Neural cell (in vitro differentiated cells): ENCODE data around the gene GALR2. TPM values are rescaled to one million over a fixed set of nuclear protein-coding genes. Genes with fewer than 3 reads are reported as not detected.

Experiments
- H2AFZ ChIP-seq: fragments of 200-600, 300-800 bp; sonication (generic), shearing (Covaris generic); 2 replicates; pipeline ENCODE4 v1.6.0; 2014; ENCODE audit warnings: low read depth, mild to moderate bottlenecking, antibody characterized with exemption, low read length, moderate library complexity
- H3F3A ChIP-seq: fragments of 200-600 bp; shearing (Covaris generic); 2 replicates; pipeline ENCODE4 v1.6.1; 2016; ENCODE audit warnings: mild to moderate bottlenecking, moderate library complexity, mixed read lengths, antibody characterized with exemption, low read length; ENCODE audit not compliant: insufficient read depth, poor library complexity, severe bottlenecking
- H3K27ac ChIP-seq: fragments of 200-600, 300-800 bp; sonication (generic), shearing (Covaris generic); 2 replicates; pipeline ENCODE4 v1.5.1; 2014; ENCODE audit warnings: mild to moderate bottlenecking, low read length, moderate library complexity
- H3K27me3 ChIP-seq: fragments of 300-800, 200-600 bp; sonication (generic), shearing (Covaris generic); 2 replicates; pipeline ENCODE4 v1.6.0; 2014; ENCODE audit warnings: mild to moderate bottlenecking, low read depth, low read length, moderate library complexity; ENCODE audit not compliant: insufficient read depth
- H3K36me3 ChIP-seq: fragments of 300-800, 200-600 bp; sonication (generic), shearing (Covaris generic); 2 replicates; pipeline ENCODE4 v1.5.1; 2014; ENCODE audit warnings: mild to moderate bottlenecking, antibody characterized with exemption, low read length, moderate library complexity; ENCODE audit not compliant: insufficient read depth
- H3K4me2 ChIP-seq: fragments of 300-800, 200-600 bp; sonication (generic), shearing (Covaris generic); 2 replicates; pipeline ENCODE4 v1.6.0; 2014; ENCODE audit warnings: mild to moderate bottlenecking, low read length
- H3K4me3 ChIP-seq: fragments of 300-800, 200-600 bp; sonication (generic), shearing (Covaris generic); 2 replicates; pipeline ENCODE4 v1.5.1; 2014; ENCODE audit warnings: mild to moderate bottlenecking, low read length, moderate library complexity
- H3K79me2 ChIP-seq: fragments of 200-600 bp; shearing (Covaris generic); replicated peaks from 2 replicates; pipeline ENCODE4 v1.6.0; 2014; ENCODE audit warnings: mild to moderate bottlenecking, low read length, moderate library complexity; ENCODE audit not compliant: insufficient read depth
- H3K9ac ChIP-seq: fragments of 300-800, 200-600 bp; sonication (generic), shearing (Covaris generic); 2 replicates; pipeline ENCODE4 v1.6.1; 2016; ENCODE audit warnings: mild to moderate bottlenecking, low read length, mixed read lengths
- H3K9me2 ChIP-seq: fragments of 200-600 bp; shearing (Covaris generic); 2 replicates; pipeline ENCODE4 v1.6.1; 2016; ENCODE audit warnings: mild to moderate bottlenecking, low read length, mixed read lengths; ENCODE audit not compliant: insufficient read depth
- H3K9me3 ChIP-seq: fragments of 200-600, 300-800 bp; sonication (generic), shearing (Covaris generic); 2 replicates; pipeline ENCODE4 v1.6.1; 2016; ENCODE audit warnings: mild to moderate bottlenecking, mixed run types, low read length, moderate library complexity, mixed read lengths
- H4K20me1 ChIP-seq: fragments of 200-600 bp; shearing (Covaris generic); 2 replicates; pipeline ENCODE4 v1.6.1; 2016; ENCODE audit warnings: mild to moderate bottlenecking, mixed run types; ENCODE audit not compliant: insufficient read depth
- EP300 ChIP-seq: fragments of 450-650 bp; conservative IDR thresholded peaks from 2 replicates; pipeline ENCODE4 v1.6.1; 2014; ENCODE audit warnings: antibody characterized with exemption, mild to moderate bottlenecking, moderate library complexity; ENCODE audit not compliant: poor library complexity, severe bottlenecking
- EZH2 ChIP-seq: fragments of 200-600, 300-800 bp; shearing (Covaris generic), sonication (generic); IDR thresholded peaks from 2 replicates; pipeline ENCODE4 v1.6.1; 2014; ENCODE audit warnings: antibody characterized with exemption, low read length, borderline replicate concordance, mild to moderate bottlenecking; ENCODE audit not compliant: insufficient read depth, poor library complexity, severe bottlenecking
- MXI1 ChIP-seq: fragments of 450-650 bp; conservative IDR thresholded peaks from 2 replicates; pipeline ENCODE4 v1.6.1; 2014; ENCODE audit warnings: antibody characterized with exemption, mild to moderate bottlenecking; ENCODE audit not compliant: poor library complexity, severe bottlenecking
- POLR2AphosphoS5 ChIP-seq: IDR thresholded peaks from 2 replicates; pipeline ENCODE4 v1.6.1; 2012
- RAD21 ChIP-seq: fragments of 450-650 bp; conservative IDR thresholded peaks from 2 replicates; pipeline ENCODE4 v1.6.1; 2014; ENCODE audit warnings: antibody characterized with exemption, mild to moderate bottlenecking, moderate library complexity
- SMC3 ChIP-seq: fragments of 450-650 bp; conservative IDR thresholded peaks from 2 replicates; pipeline ENCODE4 v1.6.1; 2014; ENCODE audit warnings: antibody characterized with exemption, mild to moderate bottlenecking, moderate library complexity; ENCODE audit not compliant: poor library complexity
- polyA plus RNA-seq: library from polyadenylated mRNA; depleted of rRNA; stranded (reverse); fragments of >200 nt; gene quantifications from 2 replicates; pipeline ENCODE4 v1.2.3, GENCODE V29; 2014
- TF ChIP-seq, protein P1 (sequence below): fragments of 450-650 bp; IDR thresholded peaks from 2 replicates; pipeline ENCODE4 v1.5.1; 2014; ENCODE audit warnings: antibody characterized with exemption, mild to moderate bottlenecking, moderate library complexity; ENCODE audit not compliant: poor library complexity, severe bottlenecking

Gene GALR2
- polyA plus RNA-seq, 1 donor from 2014 or later, result not detected

DNA sequence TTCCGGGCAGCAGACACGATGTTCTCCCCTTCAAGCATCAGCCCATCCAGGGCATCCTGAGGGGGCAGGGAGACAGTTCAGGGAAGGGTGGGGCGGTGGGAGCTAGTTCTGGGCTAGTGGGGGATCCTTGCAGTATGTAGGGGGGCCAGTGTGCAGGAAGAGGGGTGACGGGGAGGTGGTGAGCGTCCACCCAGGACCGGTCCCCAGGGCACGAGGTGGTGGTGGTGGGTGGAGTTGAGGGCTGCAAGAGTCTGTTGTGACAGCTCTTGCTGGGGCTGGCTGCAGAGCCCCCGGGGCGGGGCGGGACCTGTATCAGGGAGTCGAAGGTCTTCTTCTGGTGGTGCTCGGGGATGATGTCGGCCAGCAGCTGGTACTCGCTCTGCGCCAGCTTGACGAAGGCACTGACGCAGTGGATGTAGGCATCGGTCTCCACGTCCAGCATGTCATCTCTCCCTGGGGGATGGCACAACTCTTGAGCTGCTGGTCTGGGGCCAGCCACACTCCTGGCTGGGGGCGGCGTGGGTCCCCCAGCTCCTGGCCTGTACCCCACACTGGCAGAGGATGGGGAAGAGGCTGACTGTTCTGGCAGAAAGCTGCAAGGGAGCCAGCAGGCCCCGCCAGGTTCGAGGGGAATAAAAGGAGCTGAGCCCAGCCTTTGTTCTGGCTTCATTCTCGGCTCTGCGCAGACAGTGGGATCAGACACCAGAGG lies 14.4 kb downstream of the GALR2 start:
- no peak overlapping the region for H3K27ac ChIP-seq
- TF ChIP-seq POLR2AphosphoS5, result peak; percentile 15
- no peak for TF ChIP-seq SMC3
- H3K4me2 ChIP-seq, result no peak overlapping the region
- peaks cover 7% of the 10 kb centered on the region for H3K36me3 ChIP-seq
- H3K9ac ChIP-seq, result no peak overlapping the region
- H3F3A ChIP-seq, result no peaks in the 10 kb centered on the region
- no peaks in the 10 kb centered on the region for H3K27me3 ChIP-seq
- H3K79me2 ChIP-seq, result no peaks in the 10 kb centered on the region
- H3K4me3 ChIP-seq, result no peak overlapping the region
- no peak overlapping the region for H2AFZ ChIP-seq
- no peaks in the 10 kb centered on the region for H4K20me1 ChIP-seq
- H3K9me3 ChIP-seq, result no peaks in the 10 kb centered on the region
- H3K9me2 ChIP-seq, result no peaks in the 10 kb centered on the region

DNA sequence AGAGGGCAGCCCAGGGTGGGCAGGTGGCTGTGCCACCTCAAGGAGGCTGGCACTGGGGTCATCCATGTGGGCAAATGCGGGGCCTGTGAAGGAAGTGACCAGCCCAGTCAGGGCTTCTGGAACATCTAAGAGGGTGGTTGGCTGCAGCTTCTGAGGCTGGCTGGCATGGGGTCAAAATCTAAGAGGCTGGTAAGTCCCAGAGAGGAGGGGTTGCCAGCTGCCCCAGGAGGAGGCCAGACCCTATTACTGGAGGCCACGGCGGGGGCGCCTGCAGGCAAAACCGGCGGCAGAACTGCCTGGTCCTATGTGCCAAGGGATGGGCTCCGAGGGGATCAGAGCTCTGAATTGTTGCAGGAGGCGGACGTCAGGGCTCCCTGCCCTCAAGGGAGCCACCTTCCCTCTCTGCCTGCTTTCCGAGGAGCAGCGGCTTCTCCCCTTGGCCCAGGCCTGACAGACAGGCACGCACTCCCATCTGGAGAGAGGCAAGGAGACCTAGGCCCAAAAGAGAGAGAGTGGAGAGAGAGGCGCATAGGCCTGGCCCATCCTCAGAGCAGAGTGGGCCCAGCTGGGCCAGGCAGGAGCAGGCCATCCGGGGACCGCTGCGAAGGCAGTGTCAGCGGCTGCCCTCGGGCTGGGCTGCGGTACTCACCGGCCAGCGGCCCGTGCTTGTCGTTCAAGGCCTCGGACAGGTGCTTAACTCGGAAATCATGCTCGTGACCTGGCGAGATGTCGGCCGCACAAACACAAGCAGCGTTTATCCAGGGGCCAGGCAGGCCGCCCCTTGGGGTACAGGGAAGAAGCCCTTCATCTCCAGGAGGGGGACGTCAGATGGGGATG lies 15.3 kb downstream of the GALR2 start:
- H3K27ac ChIP-seq, result no peak overlapping the region

DNA sequence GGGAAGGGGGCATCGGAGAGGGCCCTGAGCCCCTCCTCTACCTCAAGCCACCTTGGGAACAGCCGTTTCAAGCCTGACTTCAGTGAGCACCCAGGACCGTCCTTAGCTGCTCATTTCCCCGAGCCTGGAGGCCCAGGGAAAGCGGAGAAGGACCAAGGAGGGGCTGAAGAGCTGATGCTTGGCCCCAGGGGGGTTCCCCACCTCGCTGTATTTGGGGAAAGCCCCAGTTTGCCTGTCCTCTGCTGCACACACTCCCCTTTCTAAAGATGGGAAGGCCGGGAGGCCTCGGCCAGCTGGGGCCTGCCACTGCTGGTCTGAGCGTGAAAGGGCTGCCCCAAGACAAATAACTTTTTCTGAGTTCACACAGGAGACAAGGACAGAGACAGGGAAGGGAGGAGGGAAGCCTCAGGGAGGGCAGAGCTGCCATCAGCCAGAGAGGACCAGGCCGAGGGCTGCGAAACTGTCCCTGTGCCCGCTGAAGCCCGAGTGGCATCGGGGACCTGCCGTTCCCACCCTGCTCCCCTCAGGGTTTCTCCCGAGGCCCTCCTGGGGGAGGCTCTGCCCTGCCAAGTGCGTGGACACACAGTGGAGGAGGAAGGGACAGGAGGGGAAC lies 16.0 kb downstream of the GALR2 start:
- no peak overlapping the region for H3K9ac ChIP-seq
- no peak overlapping the region for H3K4me3 ChIP-seq
- H3K4me2 ChIP-seq, result no peak overlapping the region
- no peaks in the 10 kb centered on the region for H3K9me2 ChIP-seq
- no peak overlapping the region for H2AFZ ChIP-seq
- no peaks in the 10 kb centered on the region for H3F3A ChIP-seq
- no peaks in the 10 kb centered on the region for H3K79me2 ChIP-seq
- H3K27ac ChIP-seq, result no peak overlapping the region
- no peaks in the 10 kb centered on the region for H4K20me1 ChIP-seq
- peaks cover 7% of the 10 kb centered on the region for H3K36me3 ChIP-seq
- H3K27me3 ChIP-seq, result no peaks in the 10 kb centered on the region
- TF ChIP-seq, protein P1, sequence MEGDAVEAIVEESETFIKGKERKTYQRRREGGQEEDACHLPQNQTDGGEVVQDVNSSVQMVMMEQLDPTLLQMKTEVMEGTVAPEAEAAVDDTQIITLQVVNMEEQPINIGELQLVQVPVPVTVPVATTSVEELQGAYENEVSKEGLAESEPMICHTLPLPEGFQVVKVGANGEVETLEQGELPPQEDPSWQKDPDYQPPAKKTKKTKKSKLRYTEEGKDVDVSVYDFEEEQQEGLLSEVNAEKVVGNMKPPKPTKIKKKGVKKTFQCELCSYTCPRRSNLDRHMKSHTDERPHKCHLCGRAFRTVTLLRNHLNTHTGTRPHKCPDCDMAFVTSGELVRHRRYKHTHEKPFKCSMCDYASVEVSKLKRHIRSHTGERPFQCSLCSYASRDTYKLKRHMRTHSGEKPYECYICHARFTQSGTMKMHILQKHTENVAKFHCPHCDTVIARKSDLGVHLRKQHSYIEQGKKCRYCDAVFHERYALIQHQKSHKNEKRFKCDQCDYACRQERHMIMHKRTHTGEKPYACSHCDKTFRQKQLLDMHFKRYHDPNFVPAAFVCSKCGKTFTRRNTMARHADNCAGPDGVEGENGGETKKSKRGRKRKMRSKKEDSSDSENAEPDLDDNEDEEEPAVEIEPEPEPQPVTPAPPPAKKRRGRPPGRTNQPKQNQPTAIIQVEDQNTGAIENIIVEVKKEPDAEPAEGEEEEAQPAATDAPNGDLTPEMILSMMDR, result no peak
- TF ChIP-seq RAD21 (no peak), EP300 (no peak), MXI1 (no peak)
- no peaks in the 10 kb centered on the region for H3K9me3 ChIP-seq

More for the DNA sequence above, 15.3 kb downstream of the GALR2 start:
- H3K36me3 ChIP-seq, result peaks cover 7% of the 10 kb centered on the region
- no peak overlapping the region for H2AFZ ChIP-seq
- TF ChIP-seq MXI1 (no peak), EP300 (no peak), EZH2 (no peak), POLR2AphosphoS5 (no peak)
- H3K79me2 ChIP-seq, result no peaks in the 10 kb centered on the region
- no peak overlapping the region for H3K4me2 ChIP-seq
- no peak overlapping the region for H3K9ac ChIP-seq
- H3K27me3 ChIP-seq, result no peaks in the 10 kb centered on the region
- H4K20me1 ChIP-seq, result no peaks in the 10 kb centered on the region
- H3F3A ChIP-seq, result no peaks in the 10 kb centered on the region
- H3K9me2 ChIP-seq, result no peaks in the 10 kb centered on the region
- H3K9me3 ChIP-seq, result no peaks in the 10 kb centered on the region
- H3K4me3 ChIP-seq, result no peak overlapping the region
